ENCODE results near the gene METTL13. TPM values are rescaled to one million over a fixed set of nuclear protein-coding genes. Genes with fewer than 3 reads are reported as not detected.

Gene METTL13
- total RNA-seq, 1 experiment from 2014 or later = 115 TPM

DNA sequence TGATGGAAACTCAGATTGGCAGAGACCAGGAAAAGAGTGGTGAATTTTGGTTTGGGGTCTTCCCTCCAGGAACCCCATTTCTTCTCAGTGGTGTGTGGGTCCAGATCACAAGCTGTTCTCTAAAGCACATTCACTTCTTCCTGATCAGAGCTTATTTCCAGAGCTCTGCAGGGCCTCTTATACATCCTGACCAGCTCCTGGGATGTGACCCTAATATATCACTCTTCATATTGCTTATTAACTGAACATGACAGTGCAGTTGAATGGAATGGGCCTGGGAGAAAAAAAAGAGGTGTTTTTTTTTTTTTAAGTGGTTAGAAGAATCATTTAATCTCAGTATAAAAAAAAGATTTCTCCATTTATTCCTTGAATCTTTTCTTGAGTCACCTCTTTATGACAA, 30.2 kb downstream of the METTL13 start:
- no peaks in the 10 kb centered on the region for H3K79me2 ChIP-seq (ENCODE audit: low read length)
- ATAC-seq (no peak), DNase-seq (no peak)
- H2AFZ ChIP-seq (ENCODE audit: low read length) = no peak overlapping the region
- no peaks in the 10 kb centered on the region for H3K9me2 ChIP-seq (replicated peaks; ENCODE audit: low read length)
- H3K27me3 ChIP-seq (ENCODE audit: low read length) = no peaks in the 10 kb centered on the region
- intact Hi-C loops (cut with micrococcal nuclease) = no loop called here
- H3F3A ChIP-seq (ENCODE audit: low read length, unreplicated experiment) = no peaks in the 10 kb centered on the region
- H3K4me1 ChIP-seq (ENCODE audit: insufficient read depth, low read length) = no peaks in the 10 kb centered on the region; the same call in 1 of the 2 replicates
- no peak overlapping the region for H3K27ac ChIP-seq (ENCODE audit: low read length)
- H4K20me1 ChIP-seq (ENCODE audit: low read length) = no peaks in the 10 kb centered on the region
- ChIA-PET POLR2A (ENCODE audit: unreplicated experiment) (no interaction called here), CTCF (interaction anchor here (0.5 kb wide), 1 partner anchor 688 kb away, joined by 3 read pairs; no protein-coding TSS in a partner anchor)
- no peak overlapping the region for H3K4me3 ChIP-seq (ENCODE audit: low read length)
- H3K9me3 ChIP-seq (ENCODE audit: low read length) = no peaks in the 10 kb centered on the region
- no TSS peak for BruUV-seq (replicated peaks)
- TF ChIP-seq EZH2phosphoT487 (IDR thresholded peaks at IDR 0.05; ENCODE audit: borderline replicate concordance, low read length) (no peak), EZH2 (IDR thresholded peaks at IDR 0.05; ENCODE audit: low read length, unreplicated experiment) (no peak)
- TF ChIP-seq, protein P1, sequence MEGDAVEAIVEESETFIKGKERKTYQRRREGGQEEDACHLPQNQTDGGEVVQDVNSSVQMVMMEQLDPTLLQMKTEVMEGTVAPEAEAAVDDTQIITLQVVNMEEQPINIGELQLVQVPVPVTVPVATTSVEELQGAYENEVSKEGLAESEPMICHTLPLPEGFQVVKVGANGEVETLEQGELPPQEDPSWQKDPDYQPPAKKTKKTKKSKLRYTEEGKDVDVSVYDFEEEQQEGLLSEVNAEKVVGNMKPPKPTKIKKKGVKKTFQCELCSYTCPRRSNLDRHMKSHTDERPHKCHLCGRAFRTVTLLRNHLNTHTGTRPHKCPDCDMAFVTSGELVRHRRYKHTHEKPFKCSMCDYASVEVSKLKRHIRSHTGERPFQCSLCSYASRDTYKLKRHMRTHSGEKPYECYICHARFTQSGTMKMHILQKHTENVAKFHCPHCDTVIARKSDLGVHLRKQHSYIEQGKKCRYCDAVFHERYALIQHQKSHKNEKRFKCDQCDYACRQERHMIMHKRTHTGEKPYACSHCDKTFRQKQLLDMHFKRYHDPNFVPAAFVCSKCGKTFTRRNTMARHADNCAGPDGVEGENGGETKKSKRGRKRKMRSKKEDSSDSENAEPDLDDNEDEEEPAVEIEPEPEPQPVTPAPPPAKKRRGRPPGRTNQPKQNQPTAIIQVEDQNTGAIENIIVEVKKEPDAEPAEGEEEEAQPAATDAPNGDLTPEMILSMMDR (conservative IDR thresholded peaks at IDR 0.05; ENCODE audit: low read depth, low read length) = no peak
- no peak overlapping the region for H3K9ac ChIP-seq (ENCODE audit: low read length)
- H3K4me2 ChIP-seq (ENCODE audit: low read length) = no peak overlapping the region
- no peaks in the 10 kb centered on the region for H3K36me3 ChIP-seq (ENCODE audit: low read depth, low read length)

DNA sequence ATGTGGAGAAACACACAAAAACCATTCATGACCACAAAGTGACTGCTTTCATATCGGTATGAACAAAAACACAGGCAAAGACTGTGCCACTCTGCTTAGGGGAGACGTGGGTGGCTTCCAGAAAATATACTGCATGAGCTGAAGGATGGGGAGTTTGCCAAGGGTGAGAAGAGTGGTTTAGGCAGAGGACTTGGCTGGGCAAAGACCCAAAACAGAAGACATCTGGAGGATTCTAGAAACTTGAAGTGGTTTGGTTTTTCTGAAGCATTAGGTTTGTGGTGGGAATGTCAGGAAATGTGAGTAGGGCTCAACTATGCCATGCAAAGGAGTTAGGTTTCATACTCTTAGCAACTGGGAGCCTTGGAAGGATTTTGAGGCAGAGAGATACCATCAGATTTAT, 33.2 kb downstream of the METTL13 start:
- no peaks in the 10 kb centered on the region for H3K9me2 ChIP-seq (replicated peaks; ENCODE audit: low read length)
- H3K9me3 ChIP-seq (ENCODE audit: low read length) = no peaks in the 10 kb centered on the region
- H3K4me3 ChIP-seq (ENCODE audit: low read length) = no peak overlapping the region
- no peak overlapping the region for H3K9ac ChIP-seq (ENCODE audit: low read length)
- H3K4me2 ChIP-seq (ENCODE audit: low read length) = no peak overlapping the region
- ChIA-PET POLR2A (ENCODE audit: unreplicated experiment) (no interaction called here), CTCF (no interaction called here)
- H4K20me1 ChIP-seq (ENCODE audit: low read length) = no peaks in the 10 kb centered on the region
- intact Hi-C loops (cut with micrococcal nuclease) = no loop called here
- H3K27ac ChIP-seq (ENCODE audit: low read length) = no peak overlapping the region
- peaks cover 16% of the 10 kb centered on the region for H3K4me1 ChIP-seq (ENCODE audit: insufficient read depth, low read length)
- H3K79me2 ChIP-seq (ENCODE audit: low read length) = no peaks in the 10 kb centered on the region
- no peaks in the 10 kb centered on the region for H3K36me3 ChIP-seq (ENCODE audit: low read depth, low read length)
- DNase-seq = no peak
- TF ChIP-seq EZH2 (IDR thresholded peaks at IDR 0.05; ENCODE audit: low read length, unreplicated experiment) (no peak), EZH2phosphoT487 (IDR thresholded peaks at IDR 0.05; ENCODE audit: borderline replicate concordance, low read length) (no peak)
- TF ChIP-seq, protein P1 (conservative IDR thresholded peaks at IDR 0.05; ENCODE audit: low read depth, low read length) = no peak
- no peak for ATAC-seq
- no peaks in the 10 kb centered on the region for H3K27me3 ChIP-seq (ENCODE audit: low read length)
- no peaks in the 10 kb centered on the region for H3F3A ChIP-seq (ENCODE audit: low read length, unreplicated experiment)
- no TSS peak for BruUV-seq (replicated peaks)
- H2AFZ ChIP-seq (ENCODE audit: low read length) = no peak overlapping the region

DNA sequence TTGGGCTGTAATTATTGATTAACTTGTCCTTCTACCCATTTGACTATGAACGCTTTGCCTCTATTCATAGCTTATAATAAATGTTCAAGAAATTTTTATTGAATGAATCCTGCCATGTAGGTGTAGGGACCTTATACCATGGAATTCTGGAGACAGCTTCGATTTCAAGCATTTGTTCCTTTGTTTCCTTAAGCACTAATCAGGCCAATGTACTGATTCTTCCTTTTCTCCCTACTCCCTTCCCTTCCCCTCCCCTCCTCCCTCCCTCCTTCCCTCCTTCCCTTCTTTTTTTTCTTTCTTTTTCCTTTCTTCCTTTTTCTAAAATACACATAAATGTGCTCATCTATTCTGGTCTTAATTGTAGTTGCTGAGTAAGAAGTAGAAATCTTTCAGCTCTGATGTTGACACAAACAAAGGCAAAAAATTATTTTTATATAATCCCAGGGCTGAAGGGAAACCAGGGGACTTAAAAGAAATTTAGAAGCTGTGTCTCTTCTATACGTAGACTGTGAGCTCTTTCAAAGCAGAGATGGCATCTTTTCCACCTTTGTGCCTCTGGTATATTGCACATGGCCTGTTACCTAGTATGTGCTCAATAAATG, 34.9 kb downstream of the METTL13 start:
- no peak overlapping the region for H3K27ac ChIP-seq (ENCODE audit: low read length)
- H3K9me3 ChIP-seq (ENCODE audit: low read length) = no peaks in the 10 kb centered on the region
- no peak for ATAC-seq
- intact Hi-C loops (cut with micrococcal nuclease) = no loop called here
- H3K4me1 ChIP-seq (ENCODE audit: insufficient read depth, low read length) = peaks cover 16% of the 10 kb centered on the region
- H3K4me2 ChIP-seq (ENCODE audit: low read length) = no peak overlapping the region
- no peaks in the 10 kb centered on the region for H3F3A ChIP-seq (ENCODE audit: low read length, unreplicated experiment)
- BruUV-seq (replicated peaks) = no TSS peak
- H2AFZ ChIP-seq (ENCODE audit: low read length) = no peak overlapping the region
- no peaks in the 10 kb centered on the region for H4K20me1 ChIP-seq (ENCODE audit: low read length)
- ChIA-PET CTCF (interaction anchor here (0.6 to 1.5 kb wide), 2 partner anchors 34 to 167 kb away, joined by 3 to 4 read pairs; no protein-coding TSS in a partner anchor), POLR2A (ENCODE audit: unreplicated experiment) (no interaction called here)
- H3K79me2 ChIP-seq (ENCODE audit: low read length) = no peaks in the 10 kb centered on the region
- no peaks in the 10 kb centered on the region for H3K27me3 ChIP-seq (ENCODE audit: low read length)
- H3K4me3 ChIP-seq (ENCODE audit: low read length) = no peak overlapping the region
- H3K36me3 ChIP-seq (ENCODE audit: low read depth, low read length) = no peaks in the 10 kb centered on the region
- no peak overlapping the region for H3K9ac ChIP-seq (ENCODE audit: low read length)
- H3K9me2 ChIP-seq (replicated peaks; ENCODE audit: low read length) = no peaks in the 10 kb centered on the region
- TF ChIP-seq, protein P1 (conservative IDR thresholded peaks at IDR 0.05; ENCODE audit: low read depth, low read length) = no peak
- TF ChIP-seq EZH2phosphoT487 (IDR thresholded peaks at IDR 0.05; ENCODE audit: borderline replicate concordance, low read length) (no peak), EZH2 (IDR thresholded peaks at IDR 0.05; ENCODE audit: low read length, unreplicated experiment) (no peak)
- DNase-seq = no peak
